Measurements from ENCODE around the gene MARK3.

MARK3 gene

GRCh38 chr14:103436533-103436932, 51.3 kb downstream of the MARK3 start:
- no peak overlapping the region for H3K4me3 ChIP-seq
- H3K36me3 ChIP-seq: peaks cover 0 to 11% (median 10%) of the 10 kb centered on the region in 3 donors
- H3K4me1 ChIP-seq: peaks cover 0 to 38% (median 20%) of the 10 kb centered on the region in 4 donors
- intact Hi-C loops (cut with DNase I; ENCODE audit: low total_unique reads): no loop called here
- TF ChIP-seq CTCF (IDR thresholded peaks at IDR 0.05): no peak
- no peak for DNase-seq
- H3K27me3 ChIP-seq: no peaks in the 10 kb centered on the region
- H3K9me3 ChIP-seq: no peaks in the 10 kb centered on the region
- peak overlapping the region in 1 of 2 donors; percentile 69 for H3K27ac ChIP-seq

- no peak for TF ChIP-seq CTCF (IDR thresholded peaks at IDR 0.05)
- DNase-seq: no peak
Measured at GRCh38 chr14:103442288-103442687, 57.1 kb downstream of the MARK3 start.

GRCh38 chr14:103443111-103443510, 57.9 kb downstream of the MARK3 start:
- no peak for DNase-seq
- TF ChIP-seq CTCF (IDR thresholded peaks at IDR 0.05): no peak
- Histone ChIP-seq H3K4me3 (no peak overlapping the region), H3K4me1 (peaks cover 0 to 5% (median 0%) of the 10 kb centered on the region in 4 donors), H3K9me3 (no peaks in the 10 kb centered on the region), H3K36me3 (peaks cover 0 to 11% (median 10%) of the 10 kb centered on the region in 3 donors), H3K27ac (no peak overlapping the region), H3K27me3 (no peaks in the 10 kb centered on the region)
- intact Hi-C loops (cut with DNase I; ENCODE audit: low total_unique reads): no loop called here

More at GRCh38 chr14:103442288-103442687, 57.1 kb downstream of the MARK3 start:
- Histone ChIP-seq H3K36me3 (peaks cover 0 to 11% (median 10%) of the 10 kb centered on the region in 3 donors), H3K27ac (no peak overlapping the region), H3K4me3 (no peak overlapping the region), H3K9me3 (no peaks in the 10 kb centered on the region), H3K4me1 (peaks cover 0 to 4% (median 0%) of the 10 kb centered on the region in 4 donors), H3K27me3 (no peaks in the 10 kb centered on the region)
- intact Hi-C loops (cut with DNase I; ENCODE audit: low total_unique reads): no loop called here

GRCh38 chr14:103444837-103445524, 59.8 kb downstream of the MARK3 start:
- intact Hi-C loops (cut with DNase I; ENCODE audit: low total_unique reads): no loop called here
- no peak overlapping the region for H3K27ac ChIP-seq
- TF ChIP-seq CTCF (IDR thresholded peaks at IDR 0.05): no peak

GRCh38 chr14:103445806-103446205, 60.6 kb downstream of the MARK3 start:
- Histone ChIP-seq H3K9me3 (no peaks in the 10 kb centered on the region), H3K36me3 (no peaks in the 10 kb centered on the region), H3K27ac (no peak overlapping the region), H3K4me1 (peaks cover 0 to 15% (median 0%) of the 10 kb centered on the region in 4 donors), H3K4me3 (no peak overlapping the region), H3K27me3 (no peaks in the 10 kb centered on the region)
- no peak for TF ChIP-seq CTCF (IDR thresholded peaks at IDR 0.05)
- no peak for DNase-seq
- intact Hi-C loops (cut with DNase I; ENCODE audit: low total_unique reads): no loop called here

More at GRCh38 chr14:103444837-103445524, 59.8 kb downstream of the MARK3 start:
- DNase-seq: no peak
- Histone ChIP-seq H3K4me3 (no peak overlapping the region), H3K36me3 (peaks cover 0 to 5% (median 2%) of the 10 kb centered on the region in 3 donors), H3K4me1 (peaks cover 0 to 12% (median 0%) of the 10 kb centered on the region in 4 donors), H3K27me3 (no peaks in the 10 kb centered on the region), H3K9me3 (no peaks in the 10 kb centered on the region)
